ENCODE measurements around the gene KIF19. TPM values are rescaled to one million over a fixed set of nuclear protein-coding genes. Genes with fewer than 3 reads are reported as not detected.

KIF19 gene
- total and polyA plus RNA-seq, 2 of the 4 experiments (the other 2 are of a cell fraction): not detected

GRCh38 chr17:74393346-74393942 is 67.4 kb downstream of the KIF19 start:
- no peak overlapping the region for H3K23ac ChIP-seq (ENCODE audit: low read depth, low read length)
- 20% methylated on average over 1 of the region's 6 CpGs; no CpG with 5 or more reads in 1 of the 2 experiments for WGBS, 2 experiments (ENCODE audit: extremely low coverage in 2 of 2, insufficient read length in 1 of 2)
- TF ChIP-seq SMC3 (IDR thresholded peaks at IDR 0.05; ENCODE audit: low read depth, low read length): no peak
- TF ChIP-seq CHD1 (IDR thresholded peaks at IDR 0.05; ENCODE audit: low read depth, low read length): no peak
- TF ChIP-seq POLR2A (IDR thresholded peaks at IDR 0.05; ENCODE audit: low read depth, low read length): no peak
- no peak for TF ChIP-seq FOS (IDR thresholded peaks at IDR 0.05; ENCODE audit: low read depth, low read length)
- no peak for TF ChIP-seq CEBPB (IDR thresholded peaks at IDR 0.05; ENCODE audit: low read depth, low read length)
- TF ChIP-seq RFX5 (IDR thresholded peaks at IDR 0.05; ENCODE audit: low read depth, low read length): no peak
- no peak for TF ChIP-seq RAD21 (IDR thresholded peaks at IDR 0.05; ENCODE audit: low read length)
- no peaks in the 10 kb centered on the region for H3K4me1 ChIP-seq (ENCODE audit: control insufficient read depth, insufficient read depth, low read length)
- BruUV-seq (replicated peaks): no TSS peak
- intact Hi-C loops (cut with micrococcal nuclease) (no loop called here), dilution Hi-C loops (cut with HindIII; ENCODE audit: low sequenced_read_pairs, unreplicated experiment) (no loop called here), in situ Hi-C loops (cut with MboI; ENCODE audit: low sequenced_read_pairs) (no loop called here)
- no peak overlapping the region for H3K4ac ChIP-seq (ENCODE audit: low read depth, low read length)
- no peaks in the 10 kb centered on the region for H3K36me3 ChIP-seq (ENCODE audit: control insufficient read depth, insufficient read depth, low read length)
- no peak overlapping the region for H2BK15ac ChIP-seq (ENCODE audit: low read depth, low read length)
- H3K4me2 ChIP-seq (ENCODE audit: low read depth, low read length): no peak overlapping the region
- ChIA-PET POLR2A (ENCODE audit: unreplicated experiment) (no interaction called here), CTCF (no interaction called here)
- H2BK20ac ChIP-seq (ENCODE audit: low read depth, low read length): no peak overlapping the region
- no peak overlapping the region for H3K14ac ChIP-seq (replicated peaks; ENCODE audit: low read depth, low read length)
- H3K56ac ChIP-seq (ENCODE audit: extremely low read depth, insufficient read depth, low read length): no peak overlapping the region
- no peak for DNase-seq
- no peaks in the 10 kb centered on the region for H3K79me1 ChIP-seq (ENCODE audit: low read depth in 1 of 2, low read length in 2 of 2)
- no peaks in the 10 kb centered on the region for H3K27me3 ChIP-seq (ENCODE audit: control insufficient read depth, insufficient read depth, low read length)
- H2BK5ac ChIP-seq (ENCODE audit: low read depth, low read length, poor library complexity, severe bottlenecking): no peak overlapping the region
- no peak overlapping the region for H4K5ac ChIP-seq (ENCODE audit: low read depth, low read length)
- no peak overlapping the region for H3K18ac ChIP-seq (ENCODE audit: low read depth, low read length)
- H2AK5ac ChIP-seq (ENCODE audit: low read depth, low read length): no peak overlapping the region
- H2AFZ ChIP-seq (replicated peaks; ENCODE audit: low read length, poor library complexity): no peak overlapping the region
- H2BK120ac ChIP-seq (ENCODE audit: low read depth, low read length): no peak overlapping the region
- H3K27ac ChIP-seq (ENCODE audit: insufficient read depth, low read length): no peak overlapping the region
- H4K8ac ChIP-seq (ENCODE audit: low read depth in 2 of 2, low read length in 2 of 2): no peak overlapping the region
- H3K4me3 ChIP-seq (ENCODE audit: insufficient read depth, low read depth, low read length): no peak overlapping the region
- H4K91ac ChIP-seq (ENCODE audit: insufficient read depth, low read depth, low read length): no peak overlapping the region
- ATAC-seq (ENCODE audit: low read depth): no peak
- H4K20me1 ChIP-seq (ENCODE audit: insufficient read depth, low read length): no peaks in the 10 kb centered on the region
- no peaks in the 10 kb centered on the region for H3K9me1 ChIP-seq (ENCODE audit: insufficient read depth, low read length)
- H2AK9ac ChIP-seq (replicated peaks; ENCODE audit: low read depth, low read length, poor library complexity): no peak overlapping the region
- H3K9ac ChIP-seq (ENCODE audit: low read depth, low read length): no peak overlapping the region
- peaks cover 17% of the 10 kb centered on the region for H3K9me3 ChIP-seq (ENCODE audit: control insufficient read depth, insufficient read depth, low read length)
